KMS-11 (cell line): ENCODE data around the gene DUOXA1.

Experiments
- H2AFZ ChIP-seq: fragments of 200-600 bp; sonication (generic); 2 replicates; pipeline ENCODE4 v1.6.1; 2016; ENCODE audit warnings: antibody characterized with exemption, mixed run types, low read depth
- H3K27ac ChIP-seq: fragments of 200-600 bp; sonication (generic); 2 replicates; pipeline ENCODE4 v1.6.1; 2016; ENCODE audit warnings: mild to moderate bottlenecking, mixed run types
- H3K27me3 ChIP-seq: fragments of 200-600 bp; sonication (generic); 2 replicates; pipeline ENCODE4 v1.6.1; 2017; ENCODE audit warnings: mild to moderate bottlenecking, low read depth, mixed run types, moderate library complexity; ENCODE audit not compliant: insufficient read depth
- H3K36me3 ChIP-seq: fragments of 200-600 bp; sonication (generic); 2 replicates; pipeline ENCODE4 v1.6.1; 2017; ENCODE audit warnings: mild to moderate bottlenecking, mixed run types; ENCODE audit not compliant: insufficient read depth
- H3K4me1 ChIP-seq: fragments of 200-600 bp; sonication (generic); 2 replicates; pipeline ENCODE4 v1.6.1; 2016; ENCODE audit warnings: mild to moderate bottlenecking, low read depth, mixed run types; ENCODE audit not compliant: poor library complexity, severe bottlenecking
- H3K4me2 ChIP-seq: fragments of 200-600 bp; sonication (generic); 2 replicates; pipeline ENCODE4 v1.7.0; 2016; ENCODE audit warnings: mild to moderate bottlenecking, mixed run types
- H3K4me3 ChIP-seq: fragments of 200-600 bp; sonication (generic); IDR thresholded peaks from 2 replicates; pipeline ENCODE4 v1.6.1; 2017; ENCODE audit warnings: low read depth, low read length, mixed read lengths; ENCODE audit not compliant: insufficient read depth
- H3K79me2 ChIP-seq: fragments of 200-600 bp; sonication (generic); 2 replicates; pipeline ENCODE4 v1.6.1; 2016; ENCODE audit warnings: low read depth, mixed run types; ENCODE audit not compliant: insufficient read depth
- H3K9ac ChIP-seq: fragments of 200-600 bp; sonication (generic); 2 replicates; pipeline ENCODE4 v1.6.1; 2016; ENCODE audit warnings: mild to moderate bottlenecking, mixed run types
- H4K20me1 ChIP-seq: fragments of 200-600 bp; sonication (generic); 2 replicates; pipeline ENCODE4 v1.6.1; 2016; ENCODE audit warnings: mild to moderate bottlenecking, mixed run types; ENCODE audit not compliant: insufficient read depth
- CTCF ChIP-seq: fragments of 200-600 bp; sonication (generic); conservative IDR thresholded peaks from 2 replicates; pipeline ENCODE4 v1.6.1; 2017; ENCODE audit warnings: low read depth, mild to moderate bottlenecking, antibody characterized with exemption, low read length, moderate library complexity, mixed read lengths

DUOXA1 gene

DNA sequence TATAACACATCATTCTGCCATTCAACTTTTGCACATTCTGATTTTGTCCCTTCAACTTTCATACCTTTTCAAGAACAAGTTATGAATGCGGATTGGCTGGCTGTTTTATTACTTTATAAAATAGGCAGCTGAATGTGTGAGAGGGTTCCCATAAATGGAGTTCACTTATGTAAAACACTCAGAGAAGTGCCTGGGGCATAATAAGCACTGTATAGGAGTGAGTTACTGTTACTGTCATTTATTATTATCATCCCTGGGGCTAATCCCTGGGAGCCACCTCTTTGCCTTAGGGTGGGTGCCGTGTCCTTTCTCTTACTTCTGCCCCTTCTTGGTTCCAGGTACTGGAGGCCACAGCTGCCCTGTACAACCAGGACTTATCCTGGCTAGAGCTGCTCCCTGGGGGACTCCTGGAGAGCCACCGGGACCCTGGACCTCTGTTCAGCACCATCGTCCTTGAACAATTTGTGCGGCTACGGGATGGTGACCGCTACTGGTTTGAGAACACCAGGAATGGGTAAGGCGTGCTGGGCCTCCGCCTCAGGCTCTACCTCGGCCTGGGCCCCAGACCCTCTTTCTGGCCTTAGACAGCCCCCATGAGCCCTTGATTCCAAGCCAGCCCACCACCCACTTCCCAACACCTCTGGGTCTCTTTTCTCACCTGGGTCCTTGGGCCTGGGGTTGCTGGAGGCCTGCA, 11.0 kb upstream of the DUOXA1 start:
- H3K36me3 ChIP-seq: no peaks in the 10 kb centered on the region
- H3K4me3 ChIP-seq: no peak overlapping the region
- no peak overlapping the region for H3K27ac ChIP-seq
- no peaks in the 10 kb centered on the region for H3K4me1 ChIP-seq
- H4K20me1 ChIP-seq: no peaks in the 10 kb centered on the region
- no peaks in the 10 kb centered on the region for H3K79me2 ChIP-seq
- no peak overlapping the region for H2AFZ ChIP-seq
- no peaks in the 10 kb centered on the region for H3K27me3 ChIP-seq
- no peak overlapping the region for H3K4me2 ChIP-seq
- no peak overlapping the region for H3K9ac ChIP-seq
- no peak for TF ChIP-seq CTCF

GRCh38 chr15:45139770-45140169, 10.1 kb upstream of the DUOXA1 start:
- Histone ChIP-seq H3K79me2 (no peaks in the 10 kb centered on the region), H3K27me3 (no peaks in the 10 kb centered on the region), H3K27ac (no peak overlapping the region), H3K4me1 (no peaks in the 10 kb centered on the region), H3K9ac (no peak overlapping the region), H4K20me1 (no peaks in the 10 kb centered on the region), H2AFZ (no peak overlapping the region), H3K4me3 (no peak overlapping the region), H3K4me2 (no peak overlapping the region), H3K36me3 (no peaks in the 10 kb centered on the region)
- no peak for TF ChIP-seq CTCF

- no peaks in the 10 kb centered on the region for H3K27me3 ChIP-seq
- no peak for TF ChIP-seq CTCF
- no peak overlapping the region for H3K4me3 ChIP-seq
- H3K79me2 ChIP-seq: no peaks in the 10 kb centered on the region
- no peak overlapping the region for H2AFZ ChIP-seq
- H4K20me1 ChIP-seq: no peaks in the 10 kb centered on the region
- no peaks in the 10 kb centered on the region for H3K36me3 ChIP-seq
- H3K9ac ChIP-seq: no peak overlapping the region
- H3K4me2 ChIP-seq: no peak overlapping the region
- H3K4me1 ChIP-seq: no peaks in the 10 kb centered on the region
- H3K27ac ChIP-seq: no peak overlapping the region
Observed at GRCh38 chr15:45138814-45139765, 9.4 kb upstream of the DUOXA1 start.

- Histone ChIP-seq H3K4me2 (no peak overlapping the region), H4K20me1 (no peaks in the 10 kb centered on the region), H3K4me1 (no peaks in the 10 kb centered on the region), H2AFZ (no peak overlapping the region), H3K9ac (no peak overlapping the region), H3K27me3 (no peaks in the 10 kb centered on the region), H3K36me3 (no peaks in the 10 kb centered on the region), H3K4me3 (no peak overlapping the region), H3K27ac (no peak overlapping the region), H3K79me2 (no peaks in the 10 kb centered on the region)
- no peak for TF ChIP-seq CTCF
Observed at GRCh38 chr15:45137703-45138102, 8.0 kb upstream of the DUOXA1 start.
